ENCODE results near the gene MFNG.

Gene MFNG

GRCh38 chr22:37453696-37454095, 32.5 kb downstream of the MFNG start:
- DNase-seq (ENCODE audit: low spot score) (no peak), FAIRE-seq (peak; percentile 30)

DNA sequence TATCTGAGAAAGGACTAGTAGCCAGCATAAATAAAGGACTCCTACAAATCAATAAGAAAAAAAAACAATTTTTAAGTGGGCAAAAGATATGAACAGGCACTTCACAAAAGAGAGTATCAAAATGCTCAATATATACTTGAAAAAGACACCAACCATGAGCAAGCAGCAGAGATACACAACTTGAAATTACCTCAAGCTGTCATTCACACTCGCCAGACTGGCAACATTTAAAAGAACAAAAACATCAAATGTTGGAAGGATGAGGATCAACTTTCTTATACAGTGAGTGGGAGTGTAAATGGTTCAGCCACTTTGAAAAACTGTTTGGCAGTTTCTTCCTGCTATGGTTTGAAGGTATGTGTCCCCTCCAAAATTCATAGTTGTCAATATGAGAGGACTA, 35.0 kb downstream of the MFNG start:
- DNase-seq (ENCODE audit: low spot score), result no peak
- FAIRE-seq, result no peak

DNA sequence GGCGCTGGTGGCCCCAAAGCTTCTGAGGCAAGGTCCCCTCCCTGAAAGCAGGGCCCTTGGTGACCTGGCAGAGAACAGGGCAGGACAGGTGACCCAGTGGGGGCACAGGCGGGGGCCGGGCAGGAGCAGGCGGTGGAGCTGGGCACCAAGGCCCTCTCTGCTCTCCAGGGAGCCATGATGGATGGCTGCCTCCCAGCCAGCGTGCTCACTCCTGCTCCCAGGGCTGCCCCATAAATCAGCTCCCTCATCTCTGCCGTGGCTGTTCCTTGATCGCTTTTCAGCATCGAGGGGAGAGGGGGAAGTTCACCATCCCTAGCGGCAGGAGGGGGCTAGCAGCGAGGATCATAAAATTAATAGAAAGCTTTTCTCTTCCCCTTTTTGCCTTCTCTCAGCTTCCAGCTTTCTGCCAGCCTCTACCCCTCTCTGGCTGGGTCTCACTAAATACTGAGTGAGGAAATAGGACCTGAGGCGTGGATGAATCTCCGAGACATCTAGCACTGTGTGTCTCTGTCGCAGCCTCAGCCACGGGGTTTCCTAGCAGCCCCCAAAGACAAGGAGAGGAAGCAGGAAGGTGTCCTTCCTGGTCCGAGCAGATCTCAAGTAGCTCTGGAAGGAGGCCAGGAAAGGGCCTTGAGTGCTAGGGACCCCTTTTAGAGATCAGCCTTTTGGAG, 36.7 kb downstream of the MFNG start:
- FAIRE-seq (no peak), DNase-seq (ENCODE audit: low spot score) (no peak)

GRCh38 chr22:37448516-37449127, 37.6 kb downstream of the MFNG start:
- DNase-seq (ENCODE audit: low spot score), result no peak
- peak; percentile 67 for FAIRE-seq

GRCh38 chr22:37445501-37445900, 40.7 kb downstream of the MFNG start:
- FAIRE-seq, result no peak
- no peak for DNase-seq (ENCODE audit: low spot score)

DNA sequence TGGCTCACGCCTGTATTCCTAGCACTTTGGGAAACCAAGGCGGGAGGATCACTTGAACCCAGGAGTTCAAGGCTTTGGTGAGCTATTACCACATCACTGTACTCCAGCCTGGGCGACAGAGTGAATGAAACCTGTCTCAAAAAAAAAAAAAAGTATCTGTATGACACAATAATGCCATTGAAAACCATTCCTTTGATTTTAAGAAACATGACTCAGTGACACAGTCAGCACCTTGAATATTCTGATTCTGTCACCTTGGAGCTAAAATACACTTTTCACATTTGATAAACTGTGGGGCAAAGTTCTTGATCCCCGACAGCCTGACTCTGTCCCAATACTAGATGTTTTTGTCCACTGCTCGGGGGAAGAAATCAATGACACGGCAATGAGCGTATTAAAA, 42.2 kb downstream of the MFNG start:
- no peak for DNase-seq (ENCODE audit: low spot score)
- no peak for FAIRE-seq

DNA sequence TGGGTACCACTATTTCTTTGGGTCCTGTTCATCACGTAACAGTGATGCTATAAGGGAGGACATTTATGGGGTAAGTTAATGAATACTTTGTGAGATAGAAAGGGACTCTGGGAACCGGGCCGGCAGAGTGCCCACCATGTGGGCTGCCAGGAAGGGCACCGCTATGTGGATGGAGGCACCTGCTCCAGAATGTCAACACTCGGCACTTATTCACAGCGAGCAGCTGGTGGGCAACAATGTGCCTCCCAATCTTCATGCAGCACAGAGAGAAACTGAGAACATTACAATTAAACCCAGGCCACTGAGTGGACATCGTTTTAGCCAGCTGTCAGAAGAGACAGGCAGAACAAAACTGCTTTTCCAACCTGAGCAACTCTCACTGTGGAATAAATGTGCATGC, 43.1 kb downstream of the MFNG start:
- FAIRE-seq (no peak), DNase-seq (ENCODE audit: low spot score) (no peak)

DNA sequence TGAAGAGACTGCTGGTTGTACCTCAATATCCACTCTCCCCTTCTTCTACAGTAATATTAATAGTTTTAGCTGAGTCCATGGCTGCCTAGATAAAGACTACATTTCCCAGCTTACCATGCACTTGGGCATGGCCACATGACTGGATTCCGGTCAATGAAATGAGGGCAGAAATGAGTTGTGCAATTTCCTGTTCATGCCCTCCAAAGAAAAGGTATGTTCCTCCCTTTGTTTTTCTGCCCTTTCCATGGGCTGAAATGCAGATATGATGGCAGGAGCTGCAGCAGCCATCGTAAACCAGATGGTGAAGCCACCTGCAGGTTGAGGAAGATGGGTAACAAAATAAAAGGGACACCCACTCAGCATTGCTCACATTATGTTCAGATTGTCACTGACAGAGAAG, 43.6 kb downstream of the MFNG start:
- peak; percentile 86 for FAIRE-seq
- peak; percentile 70 for DNase-seq (ENCODE audit: low spot score)

- no peak for DNase-seq (ENCODE audit: low spot score)
- no peak for FAIRE-seq
Observed at GRCh38 chr22:37442135-37442534, 44.0 kb downstream of the MFNG start.

DNA sequence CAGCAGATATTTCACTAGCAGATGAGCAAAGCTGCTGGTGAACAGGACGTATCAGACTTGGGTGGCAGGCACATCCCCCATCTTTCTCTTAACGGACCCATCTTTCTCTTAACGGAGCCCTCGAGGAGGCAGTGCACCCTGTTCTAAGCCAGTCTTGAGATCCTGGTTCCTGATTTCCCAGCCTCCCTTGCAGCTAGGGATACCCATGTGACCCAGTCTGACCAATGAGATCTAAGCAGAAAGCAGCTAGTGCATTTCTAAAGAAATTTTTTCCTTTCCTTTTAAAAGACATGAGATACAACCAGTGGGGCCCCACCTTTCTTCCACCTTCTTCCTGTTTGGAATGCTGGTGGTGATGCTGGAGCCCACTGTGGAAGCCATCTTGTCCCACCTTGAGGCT, 45.3 kb downstream of the MFNG start:
- no peak for FAIRE-seq
- DNase-seq (ENCODE audit: low spot score), result no peak

- FAIRE-seq, result no peak
- no peak for DNase-seq (ENCODE audit: low spot score)
Observed at GRCh38 chr22:37439347-37439746, 46.8 kb downstream of the MFNG start.

GRCh38 chr22:37435970-37436603, 50.1 kb downstream of the MFNG start:
- DNase-seq (ENCODE audit: low spot score) (no peak), FAIRE-seq (no peak)

DNA sequence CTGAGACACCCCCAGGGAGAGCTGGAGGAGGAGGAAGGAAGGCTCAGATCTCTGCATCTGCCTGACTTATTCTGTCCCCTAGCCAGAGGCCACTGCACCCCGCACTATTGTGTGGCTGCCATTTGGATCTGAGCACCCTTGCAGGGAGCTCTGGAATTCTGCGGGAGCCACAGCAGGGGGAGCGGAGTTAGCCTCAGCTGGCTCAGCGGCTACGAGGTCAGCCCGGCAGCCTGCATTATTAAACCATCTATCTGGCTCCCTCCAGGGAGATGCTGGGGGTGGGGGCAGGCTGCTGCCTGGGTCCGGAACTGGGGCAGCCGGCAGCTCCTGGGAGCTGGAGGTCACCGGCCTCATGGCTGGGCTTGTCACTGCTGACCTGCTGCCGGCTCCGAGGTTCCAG, 52.4 kb downstream of the MFNG start:
- FAIRE-seq (no peak), DNase-seq (ENCODE audit: low spot score) (no peak)

DNA sequence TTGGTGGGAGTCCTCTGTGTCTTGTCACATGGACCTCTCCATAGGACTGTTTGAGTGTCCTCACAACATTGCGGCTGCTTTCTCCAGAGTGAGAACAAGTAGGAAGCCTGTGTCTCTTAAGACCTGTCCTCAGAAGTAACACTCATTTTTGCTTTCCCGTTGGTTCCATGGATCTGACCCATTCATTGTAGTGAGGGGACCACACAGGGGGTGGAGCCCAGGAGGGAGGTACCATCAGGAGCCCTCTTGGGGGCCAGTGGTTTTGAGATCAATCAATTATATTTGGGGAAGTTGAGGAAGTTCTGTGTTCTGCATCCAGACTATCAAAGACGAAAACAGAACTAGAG, 53.5 kb downstream of the MFNG start:
- no peak for DNase-seq (ENCODE audit: low spot score)

GRCh38 chr22:37431801-37432707, 54.1 kb downstream of the MFNG start:
- DNase-seq (ENCODE audit: low spot score), result peak; percentile 94

More for the DNA sequence above, 53.5 kb downstream of the MFNG start:
- FAIRE-seq, result peak; percentile 30

GRCh38 chr22:37431366-37431765, 54.8 kb downstream of the MFNG start:
- FAIRE-seq, result no peak
- DNase-seq (ENCODE audit: low spot score), result peak; percentile 73

More at GRCh38 chr22:37431801-37432707, 54.1 kb downstream of the MFNG start:
- peak; percentile 98 for FAIRE-seq

DNA sequence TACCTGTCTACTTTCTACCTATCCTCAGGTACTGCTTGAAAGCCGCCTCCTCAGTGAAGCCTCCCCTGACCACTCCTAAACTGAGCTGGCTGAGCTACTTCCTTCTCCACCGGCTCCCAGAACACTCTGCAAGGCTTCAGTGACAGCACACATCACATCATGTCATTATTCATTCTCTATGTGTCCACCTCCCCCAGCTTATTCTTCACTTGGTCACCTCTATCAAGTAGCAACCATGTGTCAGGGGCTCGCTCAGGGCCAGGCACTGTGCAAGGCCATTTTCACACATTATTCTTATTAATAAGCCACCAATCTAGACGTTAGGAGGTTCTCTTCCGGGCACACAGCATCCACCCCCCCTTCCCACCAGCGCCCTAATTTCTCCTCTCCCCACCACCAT, 55.2 kb downstream of the MFNG start:
- FAIRE-seq, result no peak
- no peak for DNase-seq (ENCODE audit: low spot score)

GRCh38 chr22:37428649-37429586, 57.3 kb downstream of the MFNG start:
- DNase-seq (ENCODE audit: low spot score), result peak; percentile 69

GRCh38 chr22:37427711-37428635, 58.2 kb downstream of the MFNG start:
- no peak for FAIRE-seq

More at GRCh38 chr22:37428649-37429586, 57.3 kb downstream of the MFNG start:
- FAIRE-seq, result peak; percentile 86

More at GRCh38 chr22:37427711-37428635, 58.2 kb downstream of the MFNG start:
- DNase-seq (ENCODE audit: low spot score), result no peak
